ENCODE results near the gene ZRANB3.

DNA sequence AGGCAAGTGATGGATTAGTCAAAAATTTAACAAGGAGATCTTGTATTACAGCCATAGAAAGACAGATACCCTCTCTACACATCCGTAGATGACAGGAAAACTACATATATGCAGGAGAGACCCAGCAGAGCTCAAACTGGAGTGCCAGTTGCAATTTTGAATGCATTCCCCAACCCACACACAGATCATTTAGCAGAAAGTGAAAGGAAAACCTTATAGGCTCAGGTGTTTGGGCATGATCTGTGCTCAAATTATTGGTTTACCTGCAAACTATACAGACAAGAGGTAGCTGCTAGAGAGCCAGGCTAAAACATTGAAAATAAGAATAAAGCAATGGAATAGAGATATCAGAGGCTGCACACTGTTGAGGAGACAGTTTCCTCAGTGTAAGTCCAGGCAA lies 427.2 kb downstream of the ZRANB3 start:
- no peak for TF ChIP-seq EP300 (IDR thresholded peaks at IDR 0.05)
- TF ChIP-seq, protein P1, sequence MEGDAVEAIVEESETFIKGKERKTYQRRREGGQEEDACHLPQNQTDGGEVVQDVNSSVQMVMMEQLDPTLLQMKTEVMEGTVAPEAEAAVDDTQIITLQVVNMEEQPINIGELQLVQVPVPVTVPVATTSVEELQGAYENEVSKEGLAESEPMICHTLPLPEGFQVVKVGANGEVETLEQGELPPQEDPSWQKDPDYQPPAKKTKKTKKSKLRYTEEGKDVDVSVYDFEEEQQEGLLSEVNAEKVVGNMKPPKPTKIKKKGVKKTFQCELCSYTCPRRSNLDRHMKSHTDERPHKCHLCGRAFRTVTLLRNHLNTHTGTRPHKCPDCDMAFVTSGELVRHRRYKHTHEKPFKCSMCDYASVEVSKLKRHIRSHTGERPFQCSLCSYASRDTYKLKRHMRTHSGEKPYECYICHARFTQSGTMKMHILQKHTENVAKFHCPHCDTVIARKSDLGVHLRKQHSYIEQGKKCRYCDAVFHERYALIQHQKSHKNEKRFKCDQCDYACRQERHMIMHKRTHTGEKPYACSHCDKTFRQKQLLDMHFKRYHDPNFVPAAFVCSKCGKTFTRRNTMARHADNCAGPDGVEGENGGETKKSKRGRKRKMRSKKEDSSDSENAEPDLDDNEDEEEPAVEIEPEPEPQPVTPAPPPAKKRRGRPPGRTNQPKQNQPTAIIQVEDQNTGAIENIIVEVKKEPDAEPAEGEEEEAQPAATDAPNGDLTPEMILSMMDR (IDR thresholded peaks at IDR 0.05) = no peak
- no peak for TF ChIP-seq POLR2A (IDR thresholded peaks at IDR 0.05)

All from ovary (tissue), 3 donors.